ENCODE results near the gene SLC38A5. TPM values are rescaled to one million over a fixed set of nuclear protein-coding genes. Genes with fewer than 3 reads are reported as not detected.
A peak's percentile ranks its signal among the peaks of the same experiment; 100 is the strongest.

SLC38A5 gene
- polyA plus RNA-seq, 1 donor (not counting 4 experiments of a cell fraction or from before 2014, with no cell fraction given), result 199 TPM

GRCh38 chrX:48489296-48489695, 19.2 kb upstream of the SLC38A5 start:
- no peak overlapping the region for H3K4me3 ChIP-seq (ENCODE audit: control insufficient read depth in 2 of 3, extremely low read depth in 1 of 3, insufficient read depth in 2 of 3, low read depth in 1 of 3, low read length in 3 of 3)
- dilution Hi-C loops (cut with MboI; ENCODE audit: extremely low pct_ligation_motif_present, low sequenced_read_pairs), result no loop called here
- peak overlapping the region; percentile 68 for H3K27ac ChIP-seq (ENCODE audit: control insufficient read depth, insufficient read depth, low read length)
- H3K9me3 ChIP-seq (ENCODE audit: control insufficient read depth, low read depth, low read length), result peaks cover 3% of the 10 kb centered on the region
- FAIRE-seq, result no peak
- TF ChIP-seq, protein P1, sequence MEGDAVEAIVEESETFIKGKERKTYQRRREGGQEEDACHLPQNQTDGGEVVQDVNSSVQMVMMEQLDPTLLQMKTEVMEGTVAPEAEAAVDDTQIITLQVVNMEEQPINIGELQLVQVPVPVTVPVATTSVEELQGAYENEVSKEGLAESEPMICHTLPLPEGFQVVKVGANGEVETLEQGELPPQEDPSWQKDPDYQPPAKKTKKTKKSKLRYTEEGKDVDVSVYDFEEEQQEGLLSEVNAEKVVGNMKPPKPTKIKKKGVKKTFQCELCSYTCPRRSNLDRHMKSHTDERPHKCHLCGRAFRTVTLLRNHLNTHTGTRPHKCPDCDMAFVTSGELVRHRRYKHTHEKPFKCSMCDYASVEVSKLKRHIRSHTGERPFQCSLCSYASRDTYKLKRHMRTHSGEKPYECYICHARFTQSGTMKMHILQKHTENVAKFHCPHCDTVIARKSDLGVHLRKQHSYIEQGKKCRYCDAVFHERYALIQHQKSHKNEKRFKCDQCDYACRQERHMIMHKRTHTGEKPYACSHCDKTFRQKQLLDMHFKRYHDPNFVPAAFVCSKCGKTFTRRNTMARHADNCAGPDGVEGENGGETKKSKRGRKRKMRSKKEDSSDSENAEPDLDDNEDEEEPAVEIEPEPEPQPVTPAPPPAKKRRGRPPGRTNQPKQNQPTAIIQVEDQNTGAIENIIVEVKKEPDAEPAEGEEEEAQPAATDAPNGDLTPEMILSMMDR (optimal IDR thresholded peaks at IDR 0.05 in 1 of 3, IDR thresholded peaks at IDR 0.05 in 1 of 3, conservative IDR thresholded peaks at IDR 0.05 in 1 of 3; ENCODE audit: extremely low read depth in 1 of 3, insufficient read depth in 2 of 3, low read length in 3 of 3), result no peak
- no peak for TF ChIP-seq EZH2 (IDR thresholded peaks at IDR 0.05; ENCODE audit: low read length)
- DNase-seq (ENCODE audit: low read depth, low spot score), result no peak
- no peak overlapping the region for H2AFZ ChIP-seq (ENCODE audit: control insufficient read depth, low read length)
- H3K9me1 ChIP-seq (ENCODE audit: control insufficient read depth, extremely low read depth, insufficient read depth, low read length), result no peaks in the 10 kb centered on the region
- no peaks in the 10 kb centered on the region for H3K36me3 ChIP-seq (ENCODE audit: control insufficient read depth in 2 of 2, extremely low read depth in 1 of 2, insufficient read depth in 2 of 2, low read length in 2 of 2)
- no peak overlapping the region for H3K4me2 ChIP-seq (ENCODE audit: control insufficient read depth, extremely low read depth, insufficient read depth, low read depth, low read length)
- no peak overlapping the region for H3K9ac ChIP-seq (ENCODE audit: control insufficient read depth, extremely low read depth, insufficient read depth, low read length)
- H3K27me3 ChIP-seq (ENCODE audit: control insufficient read depth, extremely low read depth, insufficient read depth, low read length), result no peaks in the 10 kb centered on the region
- H3K79me2 ChIP-seq (ENCODE audit: control insufficient read depth, insufficient read depth, low read length), result no peaks in the 10 kb centered on the region
- no peaks in the 10 kb centered on the region for H4K20me1 ChIP-seq (ENCODE audit: control insufficient read depth, extremely low read depth, insufficient read depth, low read length)
- peaks cover 37% of the 10 kb centered on the region for H3K4me1 ChIP-seq (ENCODE audit: control insufficient read depth, extremely low read depth, insufficient read depth, low read length)

- Histone ChIP-seq H3K79me2 (ENCODE audit: control insufficient read depth, insufficient read depth, low read length) (no peaks in the 10 kb centered on the region), H3K4me3 (ENCODE audit: control insufficient read depth in 2 of 3, extremely low read depth in 1 of 3, insufficient read depth in 2 of 3, low read depth in 1 of 3, low read length in 3 of 3) (no peak overlapping the region), H3K9me1 (ENCODE audit: control insufficient read depth, extremely low read depth, insufficient read depth, low read length) (no peaks in the 10 kb centered on the region), H3K9me3 (ENCODE audit: control insufficient read depth, low read depth, low read length) (peaks cover 3% of the 10 kb centered on the region), H3K27me3 (ENCODE audit: control insufficient read depth, extremely low read depth, insufficient read depth, low read length) (no peaks in the 10 kb centered on the region), H3K4me2 (ENCODE audit: control insufficient read depth, extremely low read depth, insufficient read depth, low read depth, low read length) (no peak overlapping the region), H2AFZ (ENCODE audit: control insufficient read depth, low read length) (no peak overlapping the region), H3K4me1 (ENCODE audit: control insufficient read depth, extremely low read depth, insufficient read depth, low read length) (peaks cover 36% of the 10 kb centered on the region), H4K20me1 (ENCODE audit: control insufficient read depth, extremely low read depth, insufficient read depth, low read length) (no peaks in the 10 kb centered on the region), H3K27ac (ENCODE audit: control insufficient read depth, insufficient read depth, low read length) (peak overlapping the region; percentile 76), H3K36me3 (ENCODE audit: control insufficient read depth in 2 of 2, extremely low read depth in 1 of 2, insufficient read depth in 2 of 2, low read length in 2 of 2) (no peaks in the 10 kb centered on the region), H3K9ac (ENCODE audit: control insufficient read depth, extremely low read depth, insufficient read depth, low read length) (peak overlapping the region; percentile 35)
- TF ChIP-seq, protein P1 (optimal IDR thresholded peaks at IDR 0.05 in 1 of 3, IDR thresholded peaks at IDR 0.05 in 1 of 3, conservative IDR thresholded peaks at IDR 0.05 in 1 of 3; ENCODE audit: extremely low read depth in 1 of 3, insufficient read depth in 2 of 3, low read length in 3 of 3), result no peak
- TF ChIP-seq EZH2 (IDR thresholded peaks at IDR 0.05; ENCODE audit: low read length), result no peak
- FAIRE-seq (no peak), DNase-seq (ENCODE audit: low read depth, low spot score) (no peak)
- dilution Hi-C loops (cut with MboI; ENCODE audit: extremely low pct_ligation_motif_present, low sequenced_read_pairs), result no loop called here
These were observed 18.0 kb upstream of the SLC38A5 start for GRCh38 chrX:48488034-48488433.

Data from keratinocyte (primary cell).